ENCODE measurements around the gene GABRA5. TPM values are rescaled to one million over a fixed set of nuclear protein-coding genes. Genes with fewer than 3 reads are reported as not detected.

Gene GABRA5
- polyA plus RNA-seq, 1 donor from 2014 or later, result 25.3 TPM

DNA sequence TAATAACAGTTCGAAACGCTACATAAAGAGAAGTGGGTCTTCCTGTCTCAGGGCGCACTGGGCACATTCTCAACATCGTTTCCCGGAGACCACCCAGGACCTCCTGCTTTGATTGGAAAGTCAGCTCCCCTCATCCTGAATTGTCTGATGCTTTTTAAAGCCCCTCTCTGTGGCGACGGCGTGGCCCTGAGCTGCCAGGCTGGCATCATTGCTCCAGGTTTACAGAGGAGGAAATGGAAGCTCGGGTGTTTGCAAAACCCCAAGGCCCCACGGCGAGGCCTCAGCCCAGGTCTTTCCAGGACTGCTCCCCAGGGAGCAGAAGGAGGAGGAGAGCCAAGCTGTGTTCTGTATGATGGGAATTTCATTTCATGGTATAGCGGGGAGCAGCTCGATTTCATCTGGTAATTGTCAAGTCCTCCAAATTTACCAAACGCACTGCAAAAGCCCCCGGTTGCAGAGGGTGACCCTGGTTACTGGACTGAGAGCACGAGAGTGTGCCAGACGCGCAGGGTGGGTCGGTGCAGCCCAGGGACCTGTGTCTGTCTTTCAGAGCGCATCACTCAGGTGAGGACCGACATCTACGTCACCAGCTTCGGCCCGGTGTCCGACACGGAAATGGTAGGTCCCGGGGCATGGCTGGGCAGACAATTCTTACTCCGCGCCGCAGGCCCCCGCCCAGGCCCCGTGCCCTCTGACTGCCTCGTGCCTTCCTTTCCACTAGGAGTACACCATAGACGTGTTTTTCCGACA, 15.9 kb downstream of the GABRA5 start:
- no peaks in the 10 kb centered on the region for H3K79me2 ChIP-seq (replicated peaks; ENCODE audit: insufficient read depth, low read length)
- H3K4me3 ChIP-seq (ENCODE audit: low read length), result no peak overlapping the region
- no peak overlapping the region for H3K27ac ChIP-seq (ENCODE audit: low read length)
- no peaks in the 10 kb centered on the region for H3K27me3 ChIP-seq (ENCODE audit: insufficient read depth, low read depth, low read length)
- H3K9ac ChIP-seq (ENCODE audit: low read length), result no peak overlapping the region
- H4K20me1 ChIP-seq (ENCODE audit: insufficient read depth), result no peaks in the 10 kb centered on the region
- H3K9me2 ChIP-seq (ENCODE audit: insufficient read depth, low read length), result no peaks in the 10 kb centered on the region
- TF ChIP-seq EZH2 (IDR thresholded peaks at IDR 0.05; ENCODE audit: borderline replicate concordance, insufficient read depth, low read length, poor library complexity, severe bottlenecking), result no peak
- TF ChIP-seq, protein P1, sequence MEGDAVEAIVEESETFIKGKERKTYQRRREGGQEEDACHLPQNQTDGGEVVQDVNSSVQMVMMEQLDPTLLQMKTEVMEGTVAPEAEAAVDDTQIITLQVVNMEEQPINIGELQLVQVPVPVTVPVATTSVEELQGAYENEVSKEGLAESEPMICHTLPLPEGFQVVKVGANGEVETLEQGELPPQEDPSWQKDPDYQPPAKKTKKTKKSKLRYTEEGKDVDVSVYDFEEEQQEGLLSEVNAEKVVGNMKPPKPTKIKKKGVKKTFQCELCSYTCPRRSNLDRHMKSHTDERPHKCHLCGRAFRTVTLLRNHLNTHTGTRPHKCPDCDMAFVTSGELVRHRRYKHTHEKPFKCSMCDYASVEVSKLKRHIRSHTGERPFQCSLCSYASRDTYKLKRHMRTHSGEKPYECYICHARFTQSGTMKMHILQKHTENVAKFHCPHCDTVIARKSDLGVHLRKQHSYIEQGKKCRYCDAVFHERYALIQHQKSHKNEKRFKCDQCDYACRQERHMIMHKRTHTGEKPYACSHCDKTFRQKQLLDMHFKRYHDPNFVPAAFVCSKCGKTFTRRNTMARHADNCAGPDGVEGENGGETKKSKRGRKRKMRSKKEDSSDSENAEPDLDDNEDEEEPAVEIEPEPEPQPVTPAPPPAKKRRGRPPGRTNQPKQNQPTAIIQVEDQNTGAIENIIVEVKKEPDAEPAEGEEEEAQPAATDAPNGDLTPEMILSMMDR (IDR thresholded peaks at IDR 0.05; ENCODE audit: poor library complexity, severe bottlenecking), result no peak
- TF ChIP-seq, protein P2, sequence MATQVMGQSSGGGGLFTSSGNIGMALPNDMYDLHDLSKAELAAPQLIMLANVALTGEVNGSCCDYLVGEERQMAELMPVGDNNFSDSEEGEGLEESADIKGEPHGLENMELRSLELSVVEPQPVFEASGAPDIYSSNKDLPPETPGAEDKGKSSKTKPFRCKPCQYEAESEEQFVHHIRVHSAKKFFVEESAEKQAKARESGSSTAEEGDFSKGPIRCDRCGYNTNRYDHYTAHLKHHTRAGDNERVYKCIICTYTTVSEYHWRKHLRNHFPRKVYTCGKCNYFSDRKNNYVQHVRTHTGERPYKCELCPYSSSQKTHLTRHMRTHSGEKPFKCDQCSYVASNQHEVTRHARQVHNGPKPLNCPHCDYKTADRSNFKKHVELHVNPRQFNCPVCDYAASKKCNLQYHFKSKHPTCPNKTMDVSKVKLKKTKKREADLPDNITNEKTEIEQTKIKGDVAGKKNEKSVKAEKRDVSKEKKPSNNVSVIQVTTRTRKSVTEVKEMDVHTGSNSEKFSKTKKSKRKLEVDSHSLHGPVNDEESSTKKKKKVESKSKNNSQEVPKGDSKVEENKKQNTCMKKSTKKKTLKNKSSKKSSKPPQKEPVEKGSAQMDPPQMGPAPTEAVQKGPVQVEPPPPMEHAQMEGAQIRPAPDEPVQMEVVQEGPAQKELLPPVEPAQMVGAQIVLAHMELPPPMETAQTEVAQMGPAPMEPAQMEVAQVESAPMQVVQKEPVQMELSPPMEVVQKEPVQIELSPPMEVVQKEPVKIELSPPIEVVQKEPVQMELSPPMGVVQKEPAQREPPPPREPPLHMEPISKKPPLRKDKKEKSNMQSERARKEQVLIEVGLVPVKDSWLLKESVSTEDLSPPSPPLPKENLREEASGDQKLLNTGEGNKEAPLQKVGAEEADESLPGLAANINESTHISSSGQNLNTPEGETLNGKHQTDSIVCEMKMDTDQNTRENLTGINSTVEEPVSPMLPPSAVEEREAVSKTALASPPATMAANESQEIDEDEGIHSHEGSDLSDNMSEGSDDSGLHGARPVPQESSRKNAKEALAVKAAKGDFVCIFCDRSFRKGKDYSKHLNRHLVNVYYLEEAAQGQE (IDR thresholded peaks at IDR 0.05; ENCODE audit: borderline replicate concordance), result no peak
- TF ChIP-seq EP300 (conservative IDR thresholded peaks at IDR 0.05; ENCODE audit: poor library complexity, severe bottlenecking), result no peak
- no peak for TF ChIP-seq POLR2AphosphoS5 (IDR thresholded peaks at IDR 0.05)
- TF ChIP-seq TAF1 (IDR thresholded peaks at IDR 0.05; ENCODE audit: low read depth), result no peak
- TF ChIP-seq MXI1 (conservative IDR thresholded peaks at IDR 0.05; ENCODE audit: poor library complexity, severe bottlenecking), result no peak
- no peak for TF ChIP-seq RAD21 (conservative IDR thresholded peaks at IDR 0.05)
- no peak for TF ChIP-seq SMC3 (conservative IDR thresholded peaks at IDR 0.05; ENCODE audit: poor library complexity)
- H3K9me3 ChIP-seq (ENCODE audit: low read length), result no peaks in the 10 kb centered on the region
- H3K4me2 ChIP-seq (ENCODE audit: low read length), result no peak overlapping the region
- no peaks in the 10 kb centered on the region for H3K36me3 ChIP-seq (ENCODE audit: insufficient read depth, low read length)
- no peaks in the 10 kb centered on the region for H3F3A ChIP-seq (ENCODE audit: insufficient read depth, low read length, poor library complexity, severe bottlenecking)
- H2AFZ ChIP-seq (ENCODE audit: low read depth, low read length), result no peak overlapping the region

DNA sequence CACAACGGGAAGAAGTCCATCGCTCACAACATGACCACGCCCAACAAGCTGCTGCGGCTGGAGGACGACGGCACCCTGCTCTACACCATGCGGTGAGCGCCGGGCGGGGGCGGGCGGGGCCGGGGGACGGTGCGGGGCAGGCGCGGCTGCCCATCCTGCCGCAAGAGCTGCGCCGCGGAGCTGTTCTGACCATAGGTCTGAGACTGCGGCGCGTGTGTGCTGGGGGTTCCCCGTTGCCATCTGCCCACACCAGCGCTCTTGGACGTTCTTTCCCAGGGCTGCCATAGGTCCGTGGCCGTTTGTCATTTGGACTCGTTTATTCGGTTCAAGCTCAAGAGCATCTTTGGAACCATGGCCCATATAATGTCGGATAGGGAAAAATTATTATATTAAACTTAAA, 16.6 kb downstream of the GABRA5 start:
- no peaks in the 10 kb centered on the region for H3K36me3 ChIP-seq (ENCODE audit: insufficient read depth, low read length)
- H4K20me1 ChIP-seq (ENCODE audit: insufficient read depth), result no peaks in the 10 kb centered on the region
- H3K9me2 ChIP-seq (ENCODE audit: insufficient read depth, low read length), result no peaks in the 10 kb centered on the region
- H3K79me2 ChIP-seq (replicated peaks; ENCODE audit: insufficient read depth, low read length), result no peaks in the 10 kb centered on the region
- H3K9me3 ChIP-seq (ENCODE audit: low read length), result no peaks in the 10 kb centered on the region
- no peak overlapping the region for H3K27ac ChIP-seq (ENCODE audit: low read length)
- no peak overlapping the region for H3K4me3 ChIP-seq (ENCODE audit: low read length)
- no peak overlapping the region for H3K9ac ChIP-seq (ENCODE audit: low read length)
- no peak overlapping the region for H2AFZ ChIP-seq (ENCODE audit: low read depth, low read length)
- H3K4me2 ChIP-seq (ENCODE audit: low read length), result no peak overlapping the region
- H3F3A ChIP-seq (ENCODE audit: insufficient read depth, low read length, poor library complexity, severe bottlenecking), result no peaks in the 10 kb centered on the region
- TF ChIP-seq, protein P2 (IDR thresholded peaks at IDR 0.05; ENCODE audit: borderline replicate concordance), result no peak
- TF ChIP-seq EZH2 (IDR thresholded peaks at IDR 0.05; ENCODE audit: borderline replicate concordance, insufficient read depth, low read length, poor library complexity, severe bottlenecking) (no peak), TAF1 (IDR thresholded peaks at IDR 0.05; ENCODE audit: low read depth) (no peak), RAD21 (conservative IDR thresholded peaks at IDR 0.05) (no peak), EP300 (conservative IDR thresholded peaks at IDR 0.05; ENCODE audit: poor library complexity, severe bottlenecking) (no peak), SMC3 (conservative IDR thresholded peaks at IDR 0.05; ENCODE audit: poor library complexity) (no peak), POLR2AphosphoS5 (IDR thresholded peaks at IDR 0.05) (no peak), MXI1 (conservative IDR thresholded peaks at IDR 0.05; ENCODE audit: poor library complexity, severe bottlenecking) (no peak)
- TF ChIP-seq, protein P1 (IDR thresholded peaks at IDR 0.05; ENCODE audit: poor library complexity, severe bottlenecking), result no peak
- no peaks in the 10 kb centered on the region for H3K27me3 ChIP-seq (ENCODE audit: insufficient read depth, low read depth, low read length)

Measured in neural cell (in vitro differentiated cells).